SJCRH30 (cell line): ENCODE results near the gene GNG13. TPM values are rescaled to one million over a fixed set of nuclear protein-coding genes. Genes with fewer than 3 reads are reported as not detected.

Experiments
- DNase-seq, 2 experiments: peaks; one replicate each; pipeline ENCODE4 v3.0.0-alpha.2; 2015 to 2020
- H3K27ac ChIP-seq: fragments of 250-450 bp; sonication (Bioruptor Pico); 2 replicates; pipeline ENCODE4 v1.5.1; 2020; ENCODE audit warnings: mild to moderate bottlenecking, moderate library complexity
- H3K27me3 ChIP-seq: fragments of 250-450 bp; sonication (Bioruptor Pico); 2 replicates; pipeline ENCODE4 v1.5.1; 2020; ENCODE audit warnings: mild to moderate bottlenecking, moderate library complexity
- H3K36me3 ChIP-seq: fragments of 250-450 bp; sonication (Bioruptor Pico); 2 replicates; pipeline ENCODE4 v1.5.1; 2020; ENCODE audit warnings: mild to moderate bottlenecking, moderate library complexity
- H3K4me1 ChIP-seq: fragments of 250-450 bp; sonication (Bioruptor Pico); 2 replicates; pipeline ENCODE4 v1.5.1; 2020; ENCODE audit warnings: mild to moderate bottlenecking, moderate library complexity
- H3K4me3 ChIP-seq: fragments of 250-450 bp; sonication (Bioruptor Pico); 2 replicates; pipeline ENCODE4 v1.5.1; 2020; ENCODE audit warnings: mild to moderate bottlenecking, moderate library complexity
- H3K9me3 ChIP-seq: fragments of 250-450 bp; sonication (Bioruptor Pico); replicated peaks from 2 replicates; pipeline ENCODE4 v1.5.1; 2020; ENCODE audit warnings: mild to moderate bottlenecking, moderate library complexity
- total RNA-seq: library from RNA; depleted of rRNA; stranded (reverse); fragments of >200 nt; shearing (Covaris generic); gene quantifications from 2 replicates; pipeline ENCODE4 v1.2.3, GENCODE V29; 2014; rRNA removed

GNG13 gene
- total RNA-seq, 1 experiment from 2014 or later: not detected

DNA sequence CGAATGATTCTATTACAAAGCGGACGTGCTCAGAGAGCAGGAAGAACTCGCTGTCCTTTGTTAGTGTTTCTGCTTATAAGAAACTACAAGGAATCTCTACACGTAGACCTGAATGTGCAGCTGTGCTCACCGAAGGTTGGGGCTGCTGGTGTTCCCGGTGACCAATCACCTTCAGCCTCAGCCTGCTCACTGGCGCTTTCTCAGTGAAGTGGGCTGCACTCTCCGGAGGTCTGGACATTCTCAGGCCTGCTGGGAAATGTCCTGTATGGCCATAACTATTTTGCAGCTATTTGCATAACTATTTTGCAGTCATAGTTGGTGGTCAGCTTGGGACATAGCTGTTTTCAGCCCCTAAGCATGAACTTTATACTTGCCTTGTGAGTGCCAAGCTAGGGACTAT, 50.0 kb downstream of the GNG13 start:
- Histone ChIP-seq H3K27me3 (peaks cover 56% of the 10 kb centered on the region), H3K4me3 (no peak overlapping the region), H3K4me1 (no peaks in the 10 kb centered on the region), H3K27ac (no peak overlapping the region), H3K36me3 (no peaks in the 10 kb centered on the region), H3K9me3 (no peaks in the 10 kb centered on the region)
- peak in 1 of 2 experiments; percentile 28 for DNase-seq

GRCh38 chr16:749010-749409, 51.5 kb downstream of the GNG13 start:
- Histone ChIP-seq H3K27me3 (peaks cover 56% of the 10 kb centered on the region), H3K9me3 (no peaks in the 10 kb centered on the region), H3K4me1 (no peaks in the 10 kb centered on the region), H3K27ac (no peak overlapping the region), H3K36me3 (no peaks in the 10 kb centered on the region), H3K4me3 (no peak overlapping the region)
- DNase-seq: no peak

Other genes starting within 250 kb of the GNG13 start
- gene PRR35, start 240.3 kb downstream of the GNG13 start, total RNA-seq: not detected in 2 replicates
- 0.08 TPM in 1 of 2 replicates, not detected in the other for gene NHLRC4, start 233.7 kb downstream of the GNG13 start, total RNA-seq
- 20.9 and 24.4 TPM in 2 replicates for gene PIGQ, start 230.8 kb downstream of the GNG13 start, total RNA-seq
- gene RAB40C, start 210.7 kb downstream of the GNG13 start, total RNA-seq: 13.2 and 14.4 TPM in 2 replicates
- 0.04 and 0.05 TPM in 2 replicates for gene WFIKKN1, start 169.7 kb downstream of the GNG13 start, total RNA-seq
- gene METTL26, start 164.4 kb downstream of the GNG13 start, total RNA-seq: 60.9 and 72.6 TPM in 2 replicates
- gene MCRIP2, start 158.9 kb downstream of the GNG13 start, total RNA-seq: 3.3 and 4.6 TPM in 2 replicates
- gene WDR90, start 151.4 kb downstream of the GNG13 start, total RNA-seq: 10.5 and 18.3 TPM in 2 replicates
- gene RHOT2, start 132.6 kb downstream of the GNG13 start, total RNA-seq: 41.0 and 66.2 TPM in 2 replicates
- 0.94 and 2.5 TPM in 2 replicates for gene RHBDL1, start 125.1 kb downstream of the GNG13 start, total RNA-seq
- gene STUB1, start 120.3 kb downstream of the GNG13 start, total RNA-seq: 46.0 and 49.2 TPM in 2 replicates
- 22.7 and 23.4 TPM in 2 replicates for gene JMJD8, start 116.4 kb downstream of the GNG13 start, total RNA-seq
- gene WDR24, start 110.3 kb downstream of the GNG13 start, total RNA-seq: 5.6 and 6.2 TPM in 2 replicates
- 1.7 and 1.8 TPM in 2 replicates for gene FBXL16, start 94.9 kb downstream of the GNG13 start, total RNA-seq
- gene METRN, start 85.6 kb downstream of the GNG13 start, total RNA-seq: 61.7 and 77.6 TPM in 2 replicates
- gene ANTKMT, start 79.6 kb downstream of the GNG13 start, total RNA-seq: 11.4 and 11.7 TPM in 2 replicates
- gene CCDC78, start 74.3 kb downstream of the GNG13 start, total RNA-seq: 4.5 and 5.0 TPM in 2 replicates
- gene HAGHL, start 73.6 kb downstream of the GNG13 start, total RNA-seq: 6.0 and 8.9 TPM in 2 replicates
- gene CIAO3, start 59.7 kb downstream of the GNG13 start, total RNA-seq: 30.2 and 31.5 TPM in 2 replicates
- gene MSLN, start 40.0 kb downstream of the GNG13 start, total RNA-seq: not detected in 2 replicates
- gene RPUSD1, start 12.4 kb downstream of the GNG13 start, total RNA-seq: 35.5 and 38.7 TPM in 2 replicates
- 34.5 and 46.0 TPM in 2 replicates for gene CHTF18, start 12.1 kb downstream of the GNG13 start, total RNA-seq
- gene LMF1, start 170.2 kb upstream of the GNG13 start, total RNA-seq: 2.3 and 2.7 TPM in 2 replicates
- gene SOX8, start 181.0 kb upstream of the GNG13 start, total RNA-seq: 141 and 144 TPM in 2 replicates